GM19452 (cell line): Measurements from ENCODE around the gene CPO.
"Not testable (repeated sequence)": the region's sequence is repeated elsewhere in the genome, so short reads cannot be mapped to it uniquely, and the experiment has no call there.

Experiments used
- ATAC-seq: cut with Tn5 transposase; IDR thresholded peaks from one replicate; pipeline ENCODE4 v1.9.1; 2021; ENCODE audit not compliant: unreplicated experiment

Gene CPO

GRCh38 chr2:206939340-206939739 lies at the start of gene CPO:
Gene CPO (plus strand): TSS chr2:206939518. CDS start chr2:206939600, 82 bp downstream.
- ATAC-seq = no peak

GRCh38 chr2:206890179-206890578 lies 49.1 kb upstream of the CPO start:
- no peak for ATAC-seq

- ATAC-seq = no peak
These were observed 48.4 kb upstream of the CPO start for GRCh38 chr2:206890926-206891325.

- ATAC-seq = no peak
These were observed 24.2 kb upstream of the CPO start for GRCh38 chr2:206915121-206915520.

- ATAC-seq = no peak
These were observed 21.1 kb upstream of the CPO start for GRCh38 chr2:206918263-206918662.

- no peak for ATAC-seq
These were observed 19.0 kb upstream of the CPO start for GRCh38 chr2:206920310-206920709.

- ATAC-seq = no peak
These were observed 18.4 kb upstream of the CPO start for GRCh38 chr2:206920951-206921350.

GRCh38 chr2:206921529-206921928 lies 17.8 kb upstream of the CPO start:
- ATAC-seq = no peak

- no peak for ATAC-seq
These were observed 3.1 kb upstream of the CPO start for GRCh38 chr2:206935991-206936842.

GRCh38 chr2:206936843-206937230 lies 2.5 kb upstream of the CPO start:
- ATAC-seq = no peak

- peak; percentile 81 for ATAC-seq
These were observed 1.8 kb upstream of the CPO start for GRCh38 chr2:206937555-206937954.

- ATAC-seq = no peak
These were observed 1.2 kb downstream of the CPO start for GRCh38 chr2:206940546-206940945.

- ATAC-seq = no peak
These were observed 3.5 kb downstream of the CPO start for GRCh38 chr2:206942592-206943478.

- not testable (repeated sequence) for ATAC-seq
These were observed 14.1 kb downstream of the CPO start for GRCh38 chr2:206953404-206953803.

- no peak for ATAC-seq
These were observed 15.9 kb downstream of the CPO start for GRCh38 chr2:206955253-206955652.

- no peak for ATAC-seq
These were observed 18.9 kb downstream of the CPO start for GRCh38 chr2:206958261-206958660.

GRCh38 chr2:206962966-206963365 lies 23.6 kb downstream of the CPO start:
- no peak for ATAC-seq

GRCh38 chr2:206968134-206969086 lies 29.1 kb downstream of the CPO start:
- no peak for ATAC-seq

- ATAC-seq = no peak
These were observed 29.9 kb downstream of the CPO start for GRCh38 chr2:206969192-206969591.

- no peak for ATAC-seq
These were observed 31.5 kb downstream of the CPO start for GRCh38 chr2:206970589-206971360.
